GM12878 (cell line): ENCODE measurements around the gene CACNA1A.

Source experiments
- CREB1 ChIP-seq: IDR thresholded peaks from 2 replicates; pipeline ENCODE4 v1.6.1; 2012; ENCODE audit warnings: low read depth, mild to moderate bottlenecking, inconsistent platforms
- MYB ChIP-seq: fragments of 150-350 bp; IDR thresholded peaks from 2 replicates; pipeline ENCODE4 v1.6.1; 2014; ENCODE audit warnings: mild to moderate bottlenecking, low read depth, low read length, borderline replicate concordance
- NFXL1 ChIP-seq: fragments of 450-650 bp; IDR thresholded peaks from 2 replicates; pipeline ENCODE4 v1.6.1; 2017; ENCODE audit warnings: antibody characterized with exemption, mild to moderate bottlenecking, borderline replicate concordance
- RBBP5 ChIP-seq: fragments of 200-600 bp; sonication (generic); conservative IDR thresholded peaks from 2 replicates; pipeline ENCODE4 v1.6.1; 2016
- REST ChIP-seq: IDR thresholded peaks from 2 replicates; pipeline ENCODE4 v1.6.1; 2012; ENCODE audit warnings: mild to moderate bottlenecking, low read depth, low read length
- SIX5 ChIP-seq: IDR thresholded peaks from 2 replicates; pipeline ENCODE4 v1.6.1; 2011; ENCODE audit warnings: mild to moderate bottlenecking, low read depth, low read length, moderate library complexity; ENCODE audit not compliant: severe bottlenecking
- SUZ12 ChIP-seq: fragments of 200-600 bp; sonication (generic); IDR thresholded peaks from one replicate; pipeline ENCODE4 v1.6.1; 2018; ENCODE audit warnings: antibody characterized with exemption, mild to moderate bottlenecking; ENCODE audit not compliant: unreplicated experiment
- TAF1 ChIP-seq: IDR thresholded peaks from 2 replicates; pipeline ENCODE4 v1.6.1; 2011; ENCODE audit warnings: mild to moderate bottlenecking, low read depth, low read length, borderline replicate concordance

GRCh38 chr19:13210941-13211340, 295.3 kb downstream of the CACNA1A start:
- TF ChIP-seq SUZ12, result no peak
- no peak for TF ChIP-seq CREB1
- no peak for TF ChIP-seq REST
- TF ChIP-seq SIX5, result no peak
- TF ChIP-seq TAF1, result no peak
- TF ChIP-seq NFXL1, result no peak
- TF ChIP-seq RBBP5, result no peak
- no peak for TF ChIP-seq MYB
